Ramos (cell line): ENCODE results near the gene CTNNBIP1.

Source experiments
- in situ Hi-C: fragments of 300-500 bp; cut with MboI; formaldehyde crosslinking; loops from one replicate; pipeline ENCODE4 v1.14.3; 2022; ENCODE audit warnings: low sequenced_read_pairs; ENCODE audit not compliant: unreplicated experiment

The CTNNBIP1 gene

DNA sequence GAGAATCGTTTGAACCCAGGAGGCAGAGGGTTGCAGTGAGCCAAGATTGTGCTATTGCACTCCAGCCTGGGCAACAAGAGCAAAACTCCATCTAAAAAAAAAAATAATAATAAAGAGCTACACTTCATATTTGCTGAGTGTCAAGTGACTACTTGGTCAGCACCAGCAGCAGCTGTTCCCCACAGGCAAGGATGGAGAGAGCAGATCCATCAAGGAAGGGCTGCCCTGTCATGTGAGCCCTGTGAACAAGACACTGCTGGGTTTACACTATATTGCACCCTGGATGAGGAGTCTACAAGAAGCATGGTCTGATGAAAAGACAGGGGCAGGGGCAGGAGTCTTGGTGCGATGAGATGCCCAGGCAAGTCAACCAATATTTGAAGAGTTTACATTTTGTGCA is 3.6 kb downstream of the CTNNBIP1 start:
- in situ Hi-C loops: no loop called here

DNA sequence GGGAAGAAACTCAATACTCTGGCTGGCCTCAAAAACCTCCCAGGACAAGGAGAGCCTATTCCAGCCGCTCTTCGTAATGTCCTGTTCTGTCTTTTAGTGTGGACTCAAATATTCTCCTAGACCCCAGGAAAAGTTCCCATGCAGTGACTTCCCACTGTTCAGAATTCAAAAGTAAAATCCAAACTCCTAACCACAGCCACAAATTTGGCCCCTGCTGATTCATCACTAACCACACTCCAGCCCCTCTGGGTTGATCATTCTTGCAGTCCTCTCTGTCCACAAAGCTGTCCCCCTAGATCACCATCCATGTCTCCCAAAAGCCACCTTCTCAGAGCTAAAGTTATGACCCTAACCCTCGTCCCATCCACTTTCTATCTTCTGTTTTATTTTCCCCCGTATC is 5.1 kb downstream of the CTNNBIP1 start:
- in situ Hi-C loops: no loop called here

DNA sequence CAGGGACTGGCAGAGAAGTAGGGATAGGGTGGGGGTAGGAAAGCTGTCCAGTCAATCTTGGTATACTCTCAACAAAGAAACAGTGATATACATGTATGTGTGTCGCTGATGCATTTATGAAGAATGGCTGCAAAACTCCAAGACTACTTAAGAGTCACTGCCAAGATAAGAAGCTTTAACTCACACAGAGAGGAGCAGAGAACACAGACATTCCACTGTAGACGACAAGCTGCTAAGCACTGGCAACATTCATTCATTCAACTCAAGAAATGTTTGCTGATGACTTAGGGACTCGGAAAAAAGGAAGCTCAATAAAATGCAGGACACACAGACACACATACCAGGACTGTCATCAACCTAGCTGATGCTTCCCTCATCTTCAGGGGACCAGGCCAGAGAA is 5.5 kb downstream of the CTNNBIP1 start:
- in situ Hi-C loops: no loop called here

DNA sequence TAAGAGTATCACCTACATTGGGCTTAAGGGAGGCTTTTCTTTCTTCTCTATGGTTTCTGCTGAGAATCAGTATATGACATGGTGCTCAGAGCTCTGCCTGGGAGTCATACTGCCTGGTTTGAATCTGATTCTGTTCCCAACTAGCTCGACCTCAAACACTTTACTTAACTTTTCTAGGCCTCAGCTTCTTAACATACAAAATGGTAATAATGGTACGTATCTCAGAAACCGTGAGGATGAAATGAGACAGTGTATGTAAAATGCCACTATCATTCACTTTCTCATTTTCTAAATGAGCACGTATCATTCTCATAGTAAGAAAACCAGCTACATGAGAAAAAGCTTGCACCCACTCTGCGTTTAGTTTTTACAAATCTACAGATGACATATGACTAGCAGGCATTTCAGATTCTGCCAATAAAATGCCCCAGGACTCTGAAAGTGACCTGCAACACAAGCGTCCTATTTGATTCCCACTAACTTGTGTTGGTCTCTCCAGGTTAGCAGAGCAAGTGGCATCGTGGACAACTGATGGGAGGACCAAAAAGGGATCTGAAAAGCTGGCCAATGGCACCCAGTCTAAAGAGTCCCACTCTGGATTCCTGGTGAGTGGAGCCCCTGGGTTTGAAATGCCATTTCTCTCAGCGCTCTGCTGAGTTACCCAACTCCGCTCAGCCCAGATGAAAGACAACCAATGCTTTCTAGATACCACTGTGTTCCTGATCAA is 6.1 kb downstream of the CTNNBIP1 start:
- in situ Hi-C loops: no loop called here

DNA sequence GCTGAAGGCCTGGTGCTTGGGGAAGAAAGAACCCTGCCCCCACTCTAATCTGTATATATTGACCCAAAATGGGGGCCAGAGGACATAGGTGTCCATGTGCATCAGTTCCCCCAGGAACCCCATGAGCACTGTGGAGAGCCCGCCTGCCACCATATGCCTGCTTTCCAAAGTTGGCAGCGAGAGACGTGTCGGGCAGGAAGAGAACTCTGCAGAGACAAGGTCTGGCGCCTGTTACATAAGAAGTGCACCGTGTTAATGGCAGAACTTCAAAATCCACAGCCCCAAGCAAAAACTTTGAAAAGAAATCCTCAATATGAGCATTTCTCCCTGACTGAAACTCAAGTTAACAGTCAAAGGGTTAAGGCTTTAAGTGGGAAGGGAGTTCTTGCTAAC is 8.0 kb downstream of the CTNNBIP1 start:
- in situ Hi-C loops: no loop called here

DNA sequence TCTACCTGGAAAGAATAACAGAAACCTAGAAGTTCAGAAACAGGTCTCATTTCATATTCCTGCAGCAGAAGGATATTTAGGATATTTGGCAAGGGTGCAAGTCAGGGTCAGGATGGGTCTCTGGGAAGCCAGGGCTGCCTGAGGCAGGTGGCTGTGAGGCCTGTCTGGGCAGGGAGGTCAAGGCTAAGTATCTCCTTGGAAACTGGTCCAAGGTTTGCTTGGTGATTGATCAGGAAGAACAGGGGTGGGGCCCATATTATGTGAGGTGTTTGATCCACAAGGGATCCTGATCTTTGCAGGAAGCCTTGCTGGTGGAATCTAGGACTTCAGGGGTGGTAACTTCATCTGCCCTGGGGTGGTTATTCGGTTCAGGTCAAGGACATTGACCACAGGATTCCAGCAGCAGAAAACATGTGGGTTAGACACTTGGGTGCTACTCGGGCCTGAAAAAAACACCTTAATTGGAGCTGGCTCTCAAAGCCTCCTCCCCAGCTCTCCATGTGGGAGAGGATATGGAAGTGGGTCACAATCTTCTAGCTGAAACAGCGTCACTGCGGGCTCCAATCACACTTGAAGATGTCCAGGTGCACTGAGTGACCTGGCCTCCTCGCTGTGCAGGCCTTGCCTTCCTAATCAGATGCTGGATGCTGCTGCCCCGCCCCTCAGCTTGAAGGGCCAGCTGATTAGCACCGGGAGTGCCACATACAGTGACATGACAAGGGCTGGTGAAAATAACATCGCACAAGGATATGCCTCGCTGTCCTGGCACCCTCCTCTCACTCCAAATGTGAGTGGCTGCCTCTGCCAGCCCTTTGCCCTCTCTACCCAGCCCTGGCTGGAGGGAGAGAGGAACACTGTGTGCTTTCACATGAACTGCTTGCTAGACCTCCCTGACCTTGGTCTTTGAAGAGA is 8.7 kb downstream of the CTNNBIP1 start:
- in situ Hi-C loops: no loop called here

DNA sequence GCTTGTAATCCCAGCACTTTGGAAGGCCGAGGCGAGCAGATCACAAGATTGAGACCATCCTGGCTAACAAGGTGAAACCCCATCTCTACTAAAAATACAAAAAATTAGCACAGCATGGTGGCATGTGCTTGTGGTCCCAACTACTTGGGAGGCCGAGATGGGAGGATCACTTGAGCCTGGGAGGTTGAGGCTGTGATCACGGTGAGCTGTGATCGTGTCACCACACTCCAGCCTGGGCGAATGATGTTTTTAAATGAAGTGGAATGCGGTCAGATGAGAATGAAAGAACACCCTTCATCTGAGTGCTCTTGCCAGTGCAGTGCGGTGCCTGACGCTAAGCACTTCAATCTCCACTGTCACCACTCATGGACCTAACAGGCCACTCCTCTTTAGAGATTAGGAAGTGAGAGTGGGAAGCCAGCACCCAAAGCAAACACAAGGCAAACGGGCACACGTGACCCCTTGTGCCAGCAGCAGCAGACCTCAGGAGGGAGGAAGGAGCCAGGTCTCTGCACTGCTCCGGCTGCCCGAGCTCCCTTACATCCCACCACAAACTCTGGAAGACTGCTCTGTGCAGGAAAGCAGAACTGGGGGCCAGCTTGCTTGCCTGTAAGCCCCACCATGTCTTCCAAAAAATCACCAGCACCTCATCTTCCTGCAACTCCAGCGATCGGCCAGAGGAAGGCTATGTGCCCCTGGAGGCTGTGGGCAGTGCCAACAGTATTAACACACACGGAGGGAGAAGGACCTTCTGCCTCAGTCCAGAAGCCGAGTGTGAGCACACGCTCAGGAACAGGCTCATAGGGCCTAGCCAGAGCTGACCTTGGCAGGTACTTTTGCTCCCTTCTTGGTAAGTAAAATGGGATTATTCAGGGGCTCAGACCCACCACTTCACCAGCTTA is 9.7 kb downstream of the CTNNBIP1 start:
- in situ Hi-C loops: no loop called here

DNA sequence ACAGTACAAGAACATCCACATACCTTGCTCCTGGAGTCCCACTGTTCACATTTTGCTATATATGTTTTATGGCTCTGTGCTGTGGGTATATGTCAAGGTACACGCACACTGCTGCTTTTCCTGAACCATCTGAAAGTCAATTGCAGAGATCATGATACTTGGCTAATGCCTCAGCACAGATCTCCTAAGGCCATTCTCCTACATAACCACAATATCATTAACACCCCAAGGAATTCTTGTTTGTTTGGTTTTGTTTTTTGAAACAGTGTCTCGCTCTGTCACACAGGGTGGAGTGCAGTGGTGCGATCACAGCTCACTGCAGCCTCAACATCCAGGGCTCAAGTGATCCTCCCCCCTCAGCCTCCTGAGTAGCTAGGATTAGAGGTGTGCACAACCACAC is 16.0 kb downstream of the CTNNBIP1 start:
- in situ Hi-C loops: no loop called here

DNA sequence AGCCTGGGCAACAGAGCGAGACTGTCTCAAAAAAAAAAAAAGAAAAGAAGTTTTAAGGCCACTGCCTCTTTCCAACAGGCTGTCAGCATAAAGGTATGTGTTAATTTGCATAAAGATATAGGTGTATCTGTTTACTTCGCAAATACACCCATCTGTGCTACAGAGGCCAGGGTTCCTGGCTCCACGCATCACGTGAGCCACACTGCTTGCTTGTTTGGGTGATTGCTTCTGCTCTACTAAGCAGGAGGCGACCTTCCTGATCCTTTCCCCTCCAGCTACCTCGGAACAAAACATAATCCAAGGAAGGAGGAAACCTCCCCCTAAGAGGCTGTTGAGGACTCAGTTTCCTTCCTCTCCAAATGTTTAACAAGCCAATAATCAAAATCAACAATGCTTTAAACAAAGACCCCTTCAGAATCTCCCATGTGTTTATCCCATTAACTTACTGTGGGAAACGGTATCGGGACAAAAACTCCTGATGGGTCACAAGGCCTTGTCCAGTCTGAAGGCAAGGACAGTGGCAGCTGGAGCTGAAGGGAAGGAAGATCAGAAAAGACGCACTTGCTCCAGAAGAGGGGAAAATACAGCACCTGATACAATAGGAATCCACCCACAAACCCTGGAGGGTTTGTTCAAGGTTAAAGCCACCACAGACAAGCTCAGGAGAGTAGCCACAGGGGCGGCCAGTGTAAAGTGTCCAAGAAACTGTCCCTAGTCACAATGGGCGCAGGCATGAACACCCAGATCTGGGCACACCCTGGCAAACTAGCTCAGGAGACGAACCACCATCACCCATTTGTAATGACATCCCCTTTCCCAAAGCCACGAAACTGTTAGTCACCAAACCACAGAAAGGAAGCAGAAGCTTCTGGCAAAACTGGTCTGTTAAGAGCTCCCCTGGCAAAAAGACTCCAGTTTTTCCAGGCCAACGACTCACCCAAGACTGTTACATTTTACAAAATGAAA is 17.2 kb downstream of the CTNNBIP1 start:
- in situ Hi-C loops: no loop called here

DNA sequence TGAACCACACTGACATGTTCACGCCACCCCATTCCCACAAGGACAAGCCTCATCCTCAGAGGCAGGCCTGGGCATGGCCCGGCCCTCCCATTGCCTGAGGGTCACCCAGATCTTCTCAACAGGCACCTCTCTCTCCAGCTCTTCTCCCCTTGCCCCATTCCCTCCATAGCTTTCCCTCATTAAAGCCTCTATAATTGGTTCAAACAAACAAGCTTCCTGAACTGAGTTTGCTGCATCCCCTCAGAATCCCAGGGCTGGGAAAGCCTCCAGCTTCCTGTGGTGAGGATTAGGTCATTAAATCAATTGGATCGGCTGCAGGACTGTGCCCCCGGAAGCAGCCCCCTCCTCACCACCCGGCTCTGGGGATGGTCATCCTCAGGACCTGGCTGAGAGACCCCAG is 18.9 kb downstream of the CTNNBIP1 start:
- in situ Hi-C loops: no loop called here

DNA sequence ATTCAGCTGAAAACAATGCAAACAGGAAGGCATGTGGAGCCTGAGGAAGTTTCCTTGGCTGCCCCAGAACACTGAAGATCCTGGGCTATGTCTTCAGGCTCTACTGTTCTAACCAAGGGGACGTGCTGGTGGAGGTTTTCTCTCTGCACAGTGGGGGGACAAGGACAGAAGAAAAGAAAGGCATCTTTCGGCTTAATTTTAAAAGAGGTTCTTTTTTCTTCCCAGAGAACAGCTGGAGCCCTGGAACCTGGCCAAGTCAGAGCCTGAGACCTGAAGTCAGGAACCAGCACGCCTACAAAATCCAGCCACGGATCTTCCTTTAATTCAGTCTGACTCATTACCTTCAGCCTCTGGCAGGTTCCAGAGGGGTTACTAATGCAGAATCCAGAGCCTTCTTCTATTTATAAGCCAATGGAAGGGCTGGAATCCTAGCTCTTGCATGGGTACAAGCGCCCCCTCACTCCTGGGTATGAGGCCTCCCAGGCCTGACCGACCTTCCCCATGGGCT is 19.8 kb downstream of the CTNNBIP1 start:
- in situ Hi-C loops: no loop called here

DNA sequence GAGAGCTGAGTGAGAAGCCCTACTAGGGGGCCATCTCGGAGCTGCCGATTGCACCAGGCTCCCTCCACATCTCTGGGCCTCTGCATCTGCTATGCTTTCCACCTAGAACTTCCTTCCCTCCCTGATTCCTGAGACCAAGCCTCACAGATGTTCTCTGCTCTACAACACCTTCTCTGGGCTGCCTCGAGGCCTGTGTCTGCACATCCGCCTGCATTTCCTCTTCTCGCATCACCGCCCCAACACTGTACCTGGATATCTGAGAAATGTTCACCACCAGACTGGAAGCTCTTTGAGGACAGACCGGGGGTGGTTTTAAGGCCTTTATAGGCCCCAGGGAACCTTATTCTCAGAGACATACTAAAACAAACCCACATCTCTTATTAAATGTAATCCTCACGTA is 20.7 kb downstream of the CTNNBIP1 start:
- in situ Hi-C loops: loop anchor here (10.0 kb wide), 1 partner anchor 125 kb away; no protein-coding TSS in a partner anchor

DNA sequence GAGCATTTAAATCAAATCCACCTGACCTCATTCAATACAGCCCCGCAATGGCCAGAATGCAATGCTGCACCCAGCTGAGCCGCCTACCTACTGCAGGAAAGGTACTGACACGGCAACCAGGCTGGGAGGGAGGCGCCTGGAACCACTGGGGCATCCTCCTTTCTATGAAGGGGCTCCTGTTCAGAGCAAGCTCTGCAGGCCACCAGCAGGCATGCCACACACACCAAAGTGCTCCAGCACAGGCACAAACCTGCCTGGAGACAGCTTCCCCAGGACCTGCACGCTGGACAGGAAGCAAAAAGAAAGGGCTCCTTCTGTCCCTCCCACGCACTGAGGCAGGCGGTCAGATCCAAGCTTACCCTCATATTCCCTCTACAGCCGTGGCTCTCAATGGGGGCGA is 21.2 kb downstream of the CTNNBIP1 start:
- in situ Hi-C loops: loop anchor here (10.0 kb wide), 1 partner anchor 126 kb away; no protein-coding TSS in a partner anchor

DNA sequence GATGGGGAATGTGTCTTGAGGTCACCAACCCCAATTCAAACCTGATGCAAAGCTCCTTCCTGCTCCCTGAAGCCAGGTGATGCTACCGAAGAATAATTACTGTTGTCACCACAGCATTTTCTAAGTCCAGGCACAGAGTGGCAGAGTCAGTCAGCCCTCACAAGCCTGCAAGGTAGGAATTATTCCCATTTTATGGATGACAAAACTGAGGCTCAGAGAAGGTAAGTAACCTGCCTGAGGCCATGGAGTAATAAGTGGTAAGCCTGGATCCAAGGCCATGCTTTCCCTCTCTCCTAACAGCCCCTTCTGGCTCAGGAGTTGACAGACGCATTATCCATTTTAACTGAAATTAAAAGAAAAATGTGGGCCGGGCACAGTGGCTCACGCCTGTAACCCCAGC is 23.0 kb downstream of the CTNNBIP1 start:
- in situ Hi-C loops: loop anchor here (10.0 kb wide), 1 partner anchor 128 kb away; no protein-coding TSS in a partner anchor

DNA sequence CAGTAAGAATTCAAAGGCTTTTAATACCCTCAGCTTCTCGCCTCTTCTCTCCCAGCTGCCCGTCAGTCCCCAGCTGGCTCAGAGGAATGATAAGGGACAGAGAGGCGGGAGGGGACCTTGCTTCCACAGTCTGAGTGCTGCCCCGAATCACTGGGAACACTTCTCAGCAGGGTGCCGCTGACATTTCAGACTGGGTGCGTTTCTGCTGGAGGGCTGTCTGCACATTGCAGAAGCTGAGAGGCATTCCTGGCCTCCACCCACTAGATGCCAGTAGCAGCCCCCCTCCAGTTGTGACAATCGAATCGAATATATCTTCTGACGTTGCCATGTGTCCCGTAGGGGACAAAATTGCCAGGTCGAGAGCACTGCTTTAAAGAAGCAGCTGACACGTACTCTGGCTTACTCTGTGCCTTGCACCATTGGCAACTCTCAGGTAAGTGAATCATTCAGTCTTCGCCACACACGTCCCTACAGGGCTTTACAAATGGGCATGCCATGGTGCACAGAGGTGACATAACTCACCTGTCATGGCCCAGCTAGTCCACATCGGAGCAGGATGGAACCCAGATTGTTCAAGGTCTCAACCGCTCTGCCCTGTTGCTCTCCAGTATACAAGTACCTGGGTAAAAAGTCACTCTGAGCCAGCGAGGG is 23.9 kb downstream of the CTNNBIP1 start:
- in situ Hi-C loops: loop anchor here (10.0 kb wide), 1 partner anchor 129 kb away; no protein-coding TSS in a partner anchor

DNA sequence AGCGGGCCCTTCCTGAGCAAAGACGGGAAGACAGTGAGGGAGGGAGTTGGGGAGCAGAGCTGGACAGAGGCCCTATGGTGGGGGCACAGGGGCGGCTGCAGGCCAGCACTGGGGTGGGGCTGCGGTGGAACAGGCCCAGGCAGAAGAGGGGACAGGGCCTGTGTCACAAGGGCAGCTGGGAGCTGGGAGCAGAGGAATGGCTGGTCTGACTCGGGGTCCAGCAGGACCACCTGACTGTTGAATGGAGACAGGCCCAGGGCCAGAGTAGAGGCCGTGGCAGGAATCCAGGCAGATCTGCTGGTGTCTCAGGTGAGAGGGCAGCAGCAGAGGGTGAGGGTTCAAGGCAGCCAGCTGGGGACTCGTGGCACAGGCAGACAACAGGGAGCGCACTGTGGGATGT is 25.3 kb downstream of the CTNNBIP1 start:
- in situ Hi-C loops: loop anchor here (10.0 kb wide), 1 partner anchor 130 kb away; no protein-coding TSS in a partner anchor

DNA sequence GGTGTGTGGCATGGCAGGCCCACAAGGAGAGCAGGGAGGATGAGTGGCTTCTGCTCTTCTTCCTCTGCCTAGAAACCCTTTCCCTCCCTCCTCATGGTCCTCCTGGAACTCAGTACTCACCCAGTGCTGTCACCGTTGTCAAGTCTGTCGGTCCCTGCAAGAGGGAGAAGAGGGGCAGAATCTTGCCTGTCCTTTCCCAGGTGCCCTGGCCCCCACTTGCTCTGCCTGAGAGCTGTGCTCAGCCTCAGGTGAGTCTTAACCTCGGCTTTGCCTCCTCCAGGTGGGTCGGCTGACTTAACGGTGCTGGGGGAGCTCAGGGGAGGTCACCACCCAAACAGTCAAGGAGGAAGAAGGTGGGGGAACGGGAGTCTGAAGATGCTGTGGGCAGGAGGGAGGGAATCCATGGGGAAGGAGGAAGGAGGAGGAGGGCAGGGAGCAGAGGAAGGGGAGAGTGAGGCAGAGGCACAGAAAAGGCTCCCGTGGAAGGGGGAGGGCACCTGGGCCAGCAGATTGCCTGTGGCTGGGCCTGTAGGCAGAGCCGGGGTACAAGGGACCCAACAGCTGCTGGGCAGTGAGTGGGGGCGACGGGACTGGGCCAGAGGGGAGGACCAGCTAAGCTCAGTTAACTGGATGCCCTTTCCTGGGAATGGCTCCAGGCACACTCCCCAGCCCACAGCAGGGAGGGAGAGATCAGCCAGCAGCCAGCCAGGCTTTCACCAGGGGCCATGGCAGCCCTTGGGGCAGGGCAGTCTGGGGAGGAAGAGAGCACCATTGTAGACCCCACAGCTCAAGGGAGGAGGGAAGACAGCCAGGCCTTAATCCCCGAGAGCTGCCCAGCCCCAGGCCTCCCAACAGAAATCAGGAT is 26.3 kb downstream of the CTNNBIP1 start:
- in situ Hi-C loops: loop anchor here (10.0 kb wide), 1 partner anchor 131 kb away; no protein-coding TSS in a partner anchor
